Measurements from ENCODE around the gene MYB. TPM values are rescaled to one million over a fixed set of nuclear protein-coding genes. Genes with fewer than 3 reads are reported as not detected.
"Not testable (repeated sequence)": the region's sequence is repeated elsewhere in the genome, so short reads cannot be mapped to it uniquely, and the experiment has no call there.

MYB gene
- total and polyA plus RNA-seq, 7 donors = 0.55 to 27.8 (median 12.0) TPM; not detected in 2

DNA sequence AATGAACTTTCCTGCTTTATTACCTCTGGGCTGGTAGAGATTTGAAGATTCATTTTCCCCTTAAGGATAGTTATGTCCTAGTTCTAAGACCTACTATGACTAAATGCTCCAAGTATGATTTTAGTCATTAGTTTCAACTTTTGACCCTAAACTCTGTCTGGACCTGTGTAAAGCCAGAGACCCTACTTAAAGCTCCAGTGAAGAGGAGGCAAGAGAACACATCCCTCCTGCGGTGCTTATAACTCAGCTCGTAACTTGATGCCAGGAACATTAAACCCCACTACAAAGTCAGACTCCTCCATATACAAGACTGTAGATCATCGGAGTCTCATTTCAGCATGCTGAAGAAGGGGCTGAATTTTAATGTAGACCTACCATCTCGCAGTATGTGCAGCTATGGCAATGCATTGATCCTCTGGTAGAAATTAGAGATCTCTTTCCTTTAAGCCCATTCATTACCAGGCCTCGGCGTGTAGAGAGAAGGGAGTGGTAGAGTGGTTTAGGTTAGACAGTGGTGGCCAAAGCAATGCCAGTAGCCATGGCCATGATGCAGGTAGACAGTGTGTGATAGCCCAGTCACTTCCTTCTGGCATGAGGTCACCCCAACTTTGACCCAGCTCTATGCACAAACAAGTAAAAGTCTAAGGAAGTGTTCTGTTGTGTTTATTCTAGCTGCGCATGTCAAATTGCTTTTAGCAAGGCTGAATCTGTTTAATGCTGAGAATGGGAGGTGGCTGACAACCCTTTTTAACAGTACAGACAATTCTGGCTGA, 34.8 kb upstream of the MYB start:
- Histone ChIP-seq H3K27me3 (no peaks in the 10 kb centered on the region), H3K9me3 (no peaks in the 10 kb centered on the region), H3K4me3 (no peak overlapping the region), H3K36me3 (no peaks in the 10 kb centered on the region), H3K27ac (no peak overlapping the region), H3K4me1 (no peaks in the 10 kb centered on the region)
- no peak for TF ChIP-seq CTCF (IDR thresholded peaks at IDR 0.05)
- TF ChIP-seq POLR2A (IDR thresholded peaks at IDR 0.05) = no peak
- no peak for TF ChIP-seq POLR2AphosphoS5 (IDR thresholded peaks at IDR 0.05)
- TF ChIP-seq EP300 (IDR thresholded peaks at IDR 0.05) = no peak
- WGBS, 2 donors = 91% methylated on average over 7 of the region's 7 CpGs
- no peak for DNase-seq
- intact Hi-C loops (cut with DNase I) = no loop called here

GRCh38 chr6:135147637-135148592, 33.2 kb upstream of the MYB start:
- H3K9me3 ChIP-seq = no peaks in the 10 kb centered on the region
- no peak for TF ChIP-seq POLR2AphosphoS5 (IDR thresholded peaks at IDR 0.05)
- TF ChIP-seq EP300 (IDR thresholded peaks at IDR 0.05) = no peak
- TF ChIP-seq POLR2A (IDR thresholded peaks at IDR 0.05) = no peak
- TF ChIP-seq CTCF (IDR thresholded peaks at IDR 0.05) = no peak
- no peak for DNase-seq
- intact Hi-C loops (cut with DNase I) = no loop called here
- no peaks in the 10 kb centered on the region for H3K36me3 ChIP-seq
- H3K27me3 ChIP-seq = no peaks in the 10 kb centered on the region
- no peak overlapping the region for H3K27ac ChIP-seq
- H3K4me1 ChIP-seq = no peaks in the 10 kb centered on the region
- whole genome bisulfite sequencing, 2 donors = 75 to 83% methylated on average over 5 of the region's 5 CpGs
- no peak overlapping the region for H3K4me3 ChIP-seq

- Histone ChIP-seq H3K4me3 (no peak overlapping the region), H3K9me3 (no peaks in the 10 kb centered on the region), H3K27me3 (no peaks in the 10 kb centered on the region), H3K27ac (no peak overlapping the region), H3K36me3 (no peaks in the 10 kb centered on the region), H3K4me1 (no peaks in the 10 kb centered on the region)
- DNase-seq = no peak
- WGBS, 2 donors = 76 to 80% methylated on average over 3 of the region's 3 CpGs
- intact Hi-C loops (cut with DNase I) = no loop called here
- TF ChIP-seq POLR2AphosphoS5 (IDR thresholded peaks at IDR 0.05) (no peak), POLR2A (IDR thresholded peaks at IDR 0.05) (no peak), CTCF (IDR thresholded peaks at IDR 0.05) (no peak), EP300 (IDR thresholded peaks at IDR 0.05) (no peak)
Measured at GRCh38 chr6:135148889-135149288, 32.2 kb upstream of the MYB start.

GRCh38 chr6:135149376-135149775, 31.7 kb upstream of the MYB start:
- H3K36me3 ChIP-seq = no peaks in the 10 kb centered on the region
- TF ChIP-seq CTCF (IDR thresholded peaks at IDR 0.05) (no peak), POLR2A (IDR thresholded peaks at IDR 0.05) (no peak), POLR2AphosphoS5 (IDR thresholded peaks at IDR 0.05) (no peak)
- H3K27me3 ChIP-seq = no peaks in the 10 kb centered on the region
- no peak overlapping the region for H3K27ac ChIP-seq
- H3K4me1 ChIP-seq = no peaks in the 10 kb centered on the region
- WGBS, 2 donors = 50 to 82% methylated on average over 6 of the region's 6 CpGs
- no peaks in the 10 kb centered on the region for H3K9me3 ChIP-seq
- intact Hi-C loops (cut with DNase I) = no loop called here
- H3K4me3 ChIP-seq = no peak overlapping the region
- DNase-seq = no peak

- intact Hi-C loops (cut with DNase I); H3K36me3 ChIP-seq; H3K27ac ChIP-seq; H3K4me3 ChIP-seq; H3K9me3 ChIP-seq; H3K27me3 ChIP-seq; DNase-seq; H3K4me1 ChIP-seq: not testable (repeated sequence)
- 92 to 93% methylated on average over 2 of the region's 2 CpGs for WGBS, 2 donors
Measured at GRCh38 chr6:135150481-135150880, 30.6 kb upstream of the MYB start.

DNA sequence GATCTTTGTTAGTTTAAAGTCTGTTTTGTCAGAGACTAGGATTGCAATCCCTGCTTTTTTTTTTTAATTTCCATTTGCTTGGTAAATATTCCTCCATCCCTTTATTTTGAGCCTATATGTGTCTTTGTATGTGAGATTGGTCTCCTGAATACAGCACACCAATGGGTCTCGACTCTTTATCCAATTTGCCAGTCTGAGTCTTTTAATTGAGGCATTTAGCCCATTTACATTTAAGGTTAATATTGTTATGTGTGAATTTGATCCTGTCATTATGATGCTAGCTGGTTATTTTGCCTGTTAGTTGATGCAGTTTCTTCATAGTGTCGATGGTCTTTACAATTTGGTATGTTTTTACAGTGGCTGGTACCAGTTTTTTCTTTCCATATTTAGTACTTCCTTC, 27.0 kb upstream of the MYB start:
- H3K4me3 ChIP-seq; H3K36me3 ChIP-seq; intact Hi-C loops (cut with DNase I); H3K9me3 ChIP-seq; H3K27me3 ChIP-seq; H3K27ac ChIP-seq; DNase-seq; H3K4me1 ChIP-seq: not testable (repeated sequence)
- 87 to 91% methylated on average over 2 of the region's 2 CpGs for WGBS, 2 donors
